ENCODE measurements around the gene LRRC37A2.
"Not testable (repeated sequence)": the region's sequence is repeated elsewhere in the genome, so short reads cannot be mapped to it uniquely, and the experiment has no call there.

The LRRC37A2 gene

GRCh38 chr17:46590157-46591146 is 78.2 kb downstream of the LRRC37A2 start, which contains the start of gene NSF:
TSS of gene NSF (plus strand) at chr17:46590669. CDS start at chr17:46590776, 107 bp downstream.
- not testable (repeated sequence) for H3K36me3 ChIP-seq (ENCODE audit: control insufficient read depth, insufficient read depth, low read length); H3K4me1 ChIP-seq (ENCODE audit: control insufficient read depth, insufficient read depth, low read length, poor library complexity, severe bottlenecking); H3K27me3 ChIP-seq (replicated peaks; ENCODE audit: control insufficient read depth, insufficient read depth, low read length, poor library complexity, severe bottlenecking)

GRCh38 chr17:46591332-46591731 is 79.1 kb downstream of the LRRC37A2 start:
- DNase-seq; H3K27ac ChIP-seq (ENCODE audit: insufficient read depth, low read length, poor library complexity, severe bottlenecking); H3K9me3 ChIP-seq (ENCODE audit: control insufficient read depth, low read length); H3K4me3 ChIP-seq (ENCODE audit: insufficient read depth, low read depth, low read length, poor library complexity, severe bottlenecking); H3K36me3 ChIP-seq (ENCODE audit: control insufficient read depth, insufficient read depth, low read length); H3K27me3 ChIP-seq (replicated peaks; ENCODE audit: control insufficient read depth, insufficient read depth, low read length, poor library complexity, severe bottlenecking); H3K4me1 ChIP-seq (ENCODE audit: control insufficient read depth, insufficient read depth, low read length, poor library complexity, severe bottlenecking): not testable (repeated sequence)

More at GRCh38 chr17:46590157-46591146, 78.2 kb downstream of the LRRC37A2 start, which contains the start of gene NSF:
- not testable (repeated sequence) for H3K4me3 ChIP-seq (ENCODE audit: insufficient read depth, low read depth, low read length, poor library complexity, severe bottlenecking); H3K9me3 ChIP-seq (ENCODE audit: control insufficient read depth, low read length); DNase-seq; H3K27ac ChIP-seq (ENCODE audit: insufficient read depth, low read length, poor library complexity, severe bottlenecking)

- H3K4me3 ChIP-seq (ENCODE audit: insufficient read depth, low read depth, low read length, poor library complexity, severe bottlenecking); H3K36me3 ChIP-seq (ENCODE audit: control insufficient read depth, insufficient read depth, low read length); H3K4me1 ChIP-seq (ENCODE audit: control insufficient read depth, insufficient read depth, low read length, poor library complexity, severe bottlenecking); H3K27me3 ChIP-seq (replicated peaks; ENCODE audit: control insufficient read depth, insufficient read depth, low read length, poor library complexity, severe bottlenecking); H3K9me3 ChIP-seq (ENCODE audit: control insufficient read depth, low read length); H3K27ac ChIP-seq (ENCODE audit: insufficient read depth, low read length, poor library complexity, severe bottlenecking); DNase-seq: not testable (repeated sequence)
Measured at GRCh38 chr17:46598344-46598931, 86.2 kb downstream of the LRRC37A2 start.

- not testable (repeated sequence) for DNase-seq; H3K4me1 ChIP-seq (ENCODE audit: control insufficient read depth, insufficient read depth, low read length, poor library complexity, severe bottlenecking); H3K9me3 ChIP-seq (ENCODE audit: control insufficient read depth, low read length); H3K4me3 ChIP-seq (ENCODE audit: insufficient read depth, low read depth, low read length, poor library complexity, severe bottlenecking); H3K27me3 ChIP-seq (replicated peaks; ENCODE audit: control insufficient read depth, insufficient read depth, low read length, poor library complexity, severe bottlenecking); H3K36me3 ChIP-seq (ENCODE audit: control insufficient read depth, insufficient read depth, low read length); H3K27ac ChIP-seq (ENCODE audit: insufficient read depth, low read length, poor library complexity, severe bottlenecking)
Measured at GRCh38 chr17:46600767-46601166, 88.5 kb downstream of the LRRC37A2 start.

- DNase-seq; H3K9me3 ChIP-seq (ENCODE audit: control insufficient read depth, low read length); H3K27ac ChIP-seq (ENCODE audit: insufficient read depth, low read length, poor library complexity, severe bottlenecking); H3K36me3 ChIP-seq (ENCODE audit: control insufficient read depth, insufficient read depth, low read length); H3K27me3 ChIP-seq (replicated peaks; ENCODE audit: control insufficient read depth, insufficient read depth, low read length, poor library complexity, severe bottlenecking); H3K4me1 ChIP-seq (ENCODE audit: control insufficient read depth, insufficient read depth, low read length, poor library complexity, severe bottlenecking); H3K4me3 ChIP-seq (ENCODE audit: insufficient read depth, low read depth, low read length, poor library complexity, severe bottlenecking): not testable (repeated sequence)
Measured at GRCh38 chr17:46603125-46603524, 90.9 kb downstream of the LRRC37A2 start.

Data from effector memory CD4-positive, alpha-beta T cell (primary cell).